ENCODE data around the gene NDUFA1.
"Not testable (repeated sequence)": the region's sequence is repeated elsewhere in the genome, so short reads cannot be mapped to it uniquely, and the experiment has no call there.

The NDUFA1 gene

GRCh38 chrX:119871599-119872395 lies at the start of gene NDUFA1, which contains the start of gene RNF113A:
Gene NDUFA1 (plus strand): TSS chrX:119871832. CDS start chrX:119871912, 80 bp downstream.
Gene RNF113A (minus strand): TSS chrX:119871733. CDS start chrX:119871613, 120 bp downstream.
- DNase-seq (ENCODE audit: low spot score) = peak; percentile 91

- DNase-seq (ENCODE audit: low spot score) = not testable (repeated sequence)
Observed at GRCh38 chrX:119824221-119824620, 47.4 kb upstream of the NDUFA1 start.

- no peak for DNase-seq (ENCODE audit: low spot score)
Observed at GRCh38 chrX:119826399-119826959, 45.2 kb upstream of the NDUFA1 start.

GRCh38 chrX:119828446-119828845 lies 43.2 kb upstream of the NDUFA1 start:
- no peak for DNase-seq (ENCODE audit: low spot score)

- no peak for DNase-seq (ENCODE audit: low spot score)
Observed at GRCh38 chrX:119833905-119834304, 37.7 kb upstream of the NDUFA1 start.

GRCh38 chrX:119852382-119853353 lies 19.0 kb upstream of the NDUFA1 start, which contains the start of gene UPF3B:
Gene UPF3B (minus strand): TSS chrX:119852963. CDS start chrX:119852928, 35 bp downstream.
- DNase-seq (ENCODE audit: low spot score) = peak; percentile 98

- no peak for DNase-seq (ENCODE audit: low spot score)
Observed at GRCh38 chrX:119853444-119853843, 18.2 kb upstream of the NDUFA1 start.

- peak; percentile 63 for DNase-seq (ENCODE audit: low spot score)
Observed at GRCh38 chrX:119870626-119871131, 953 bp upstream of the NDUFA1 start.

- DNase-seq (ENCODE audit: low spot score) = no peak
Observed at GRCh38 chrX:119871245-119871598, 410 bp upstream of the NDUFA1 start.

- no peak for DNase-seq (ENCODE audit: low spot score)
Observed at GRCh38 chrX:119878740-119879139, 7.1 kb downstream of the NDUFA1 start.

GRCh38 chrX:119880076-119880475 lies 8.4 kb downstream of the NDUFA1 start:
- peak; percentile 40 for DNase-seq (ENCODE audit: low spot score)

GRCh38 chrX:119880552-119881437 lies 9.2 kb downstream of the NDUFA1 start:
- DNase-seq (ENCODE audit: low spot score) = peak; percentile 74

- peak; percentile 76 for DNase-seq (ENCODE audit: low spot score)
Observed at GRCh38 chrX:119885554-119886428, 14.2 kb downstream of the NDUFA1 start.

GRCh38 chrX:119887721-119888425 lies 16.2 kb downstream of the NDUFA1 start:
- peak; percentile 68 for DNase-seq (ENCODE audit: low spot score)

- DNase-seq (ENCODE audit: low spot score) = not testable (repeated sequence)
Observed at GRCh38 chrX:119890626-119891025, 19.0 kb downstream of the NDUFA1 start.

GRCh38 chrX:119891961-119892692 lies 20.5 kb downstream of the NDUFA1 start:
- DNase-seq (ENCODE audit: low spot score) = not testable (repeated sequence)

GRCh38 chrX:119895843-119896326 lies 24.3 kb downstream of the NDUFA1 start, which contains the start of gene AKAP14:
Gene AKAP14 (plus strand): TSS chrX:119895893. CDS start chrX:119903224, 7,331 bp downstream.
- no peak for DNase-seq (ENCODE audit: low spot score)

GRCh38 chrX:119899125-119899524 lies 27.5 kb downstream of the NDUFA1 start:
- DNase-seq (ENCODE audit: low spot score) = no peak

Data from NAMALWA (cell line).